B cell (primary cell): ENCODE measurements around the gene IL3RA. TPM values are rescaled to one million over a fixed set of nuclear protein-coding genes. Genes with fewer than 3 reads are reported as not detected.

Experiments used
- ATAC-seq: fragments of 200-7000 bp; cut with Tn5 transposase; one replicate; pipeline ENCODE4 v1.10.0; 2021; ENCODE audit warnings: low read depth, mild to moderate bottlenecking, moderate number of reproducible peaks, moderate library complexity
- CTCF ChIA-PET: fragments of 350-600 bp; sonication (Branson Sonifier 250); formaldehyde crosslinking; loops from one replicate; lab custom pipeline; 2021; ENCODE audit warnings: antibody characterized with exemption, inconsistent platforms; lab: Charles Lee
- POLR2A ChIA-PET: fragments of 350-600 bp; sonication (Branson Sonifier 250); formaldehyde crosslinking; loops from one replicate; lab custom pipeline; 2021; ENCODE audit warnings: antibody characterized with exemption; lab: Charles Lee
- DNase-seq: peaks from one replicate; pipeline ENCODE4 v3.0.0; 2013
- H2AFZ ChIP-seq: 2 replicates; pipeline ENCODE4 v1.6.1; 2012; ENCODE audit warnings: mild to moderate bottlenecking, low read depth, low read length; ENCODE audit not compliant: insufficient read depth, poor library complexity, severe bottlenecking
- H3K27ac ChIP-seq, 2 donors: 1 replicate in 1 of 2; 2 replicates in 1 of 2; pipeline ENCODE4 v1.5.1; 2012 to 2013; ENCODE audit warnings: low read length in 2 of 2, mild to moderate bottlenecking in 2 of 2, moderate library complexity in 1 of 2
- H3K27me3 ChIP-seq, 4 experiments: fragments of 200-600 bp in 1 of 4; sonication (generic) in 1 of 4; replicated peaks in 1 of 4; 1 replicate in 2 of 4; 2 replicates in 2 of 4; pipeline versions ENCODE4 v1.6.1 to v1.7.0; 2013 to 2016; ENCODE audit warnings: low read length in 3 of 4, mild to moderate bottlenecking in 2 of 4, mixed read lengths in 1 of 4, moderate library complexity in 1 of 4; ENCODE audit not compliant: insufficient read depth in 4 of 4, control insufficient read depth in 3 of 4; ENCODE audit errors: control extremely low read depth in 1 of 4
- H3K36me3 ChIP-seq, 2 experiments: replicated peaks in 1 of 2; 1 replicate in 1 of 2; 2 replicates in 1 of 2; pipeline versions ENCODE4 v1.6.1 to v1.7.1; 2013; ENCODE audit warnings: low read length in 1 of 2; ENCODE audit not compliant: insufficient read depth in 2 of 2, control insufficient read depth in 1 of 2; ENCODE audit errors: control extremely low read depth in 1 of 2, extremely low read depth in 1 of 2
- H3K4me1 ChIP-seq, 2 donors: fragments of 200-600 bp in 1 of 2; sonication (generic) in 1 of 2; 1 replicate in 1 of 2; 2 replicates in 1 of 2; pipeline versions ENCODE4 v1.5.1 to v1.6.1; 2013 to 2017; ENCODE audit warnings: low read length in 2 of 2; ENCODE audit not compliant: control insufficient read depth in 2 of 2, insufficient read depth in 2 of 2
- H3K4me2 ChIP-seq: replicated peaks from 2 replicates; pipeline ENCODE3; 2012; ENCODE audit warnings: mild to moderate bottlenecking, low read depth, low read length; ENCODE audit not compliant: poor library complexity, severe bottlenecking
- H3K4me3 ChIP-seq, 5 experiments: fragments of 200-600 bp in 1 of 5; sonication (generic) in 1 of 5; 1 replicate in 3 of 5; 2 replicates in 2 of 5; pipeline versions ENCODE4 v1.5.1 to v1.7.0; 2011 to 2016; ENCODE audit warnings: low read length in 4 of 5, mild to moderate bottlenecking in 4 of 5, low read depth in 2 of 5, control low read depth in 1 of 5, moderate library complexity in 1 of 5; ENCODE audit not compliant: insufficient read depth in 1 of 5; ENCODE audit errors: control extremely low read depth in 1 of 5, extremely low read depth in 1 of 5
- H3K79me2 ChIP-seq: fragments of 200-600 bp; sonication (generic); one replicate; pipeline ENCODE4 v1.6.0; 2016; ENCODE audit warnings: low read length; ENCODE audit not compliant: control insufficient read depth, insufficient read depth
- H3K9ac ChIP-seq: fragments of 200-600 bp; sonication (generic); 2 replicates; pipeline ENCODE4 v1.6.1; 2017; ENCODE audit warnings: mild to moderate bottlenecking, low read length, moderate library complexity
- H3K9me3 ChIP-seq, 3 donors: one replicate each; pipeline versions ENCODE4 v1.6.1 to v1.7.1; 2013; ENCODE audit warnings: low read length in 2 of 3; ENCODE audit not compliant: control insufficient read depth in 2 of 3, insufficient read depth in 1 of 3; ENCODE audit errors: control extremely low read depth in 1 of 3
- H4K20me1 ChIP-seq: 2 replicates; pipeline ENCODE4 v1.6.0; 2012; ENCODE audit warnings: mild to moderate bottlenecking, low read length; ENCODE audit not compliant: insufficient read depth, control insufficient read depth, poor library complexity, severe bottlenecking
- H3K27ac Mint-ChIP-seq: one replicate; pipeline ENCODE4 v1.8.0; 2021; ENCODE audit warnings: mixed read lengths
- H3K27me3 Mint-ChIP-seq: one replicate; pipeline ENCODE4 v1.8.0; 2021; ENCODE audit warnings: mixed read lengths
- H3K4me1 Mint-ChIP-seq: one replicate; pipeline ENCODE4 v1.8.0; 2021; ENCODE audit warnings: mixed read lengths
- H3K4me3 Mint-ChIP-seq: one replicate; pipeline ENCODE4 v1.8.0; 2021; ENCODE audit warnings: mixed read lengths
- H3K9me3 Mint-ChIP-seq: one replicate; pipeline ENCODE4 v1.8.0; 2022; ENCODE audit warnings: mixed read lengths; ENCODE audit not compliant: insufficient read depth
- EZH2 ChIP-seq: IDR thresholded peaks from 2 replicates; pipeline ENCODE4 v1.6.1; 2012; ENCODE audit warnings: borderline replicate concordance, low read depth, mild to moderate bottlenecking, moderate library complexity, low read length; ENCODE audit not compliant: insufficient read depth, poor library complexity, severe bottlenecking
- WGBS: methylation state at CpG from one replicate; pipeline ENCODE4 v1.1.5; 2013; ENCODE audit warnings: missing lambda C conversion rate; ENCODE audit not compliant: insufficient coverage; 5-methylcytosine and 5-hydroxymethylcytosine counted together
- intact Hi-C: fragments of 100-400 bp; cut with micrococcal nuclease; formaldehyde crosslinking; loops from one replicate; pipeline ENCODE4 v1.10.0; 2022
- polyA plus RNA-seq: library from polyadenylated mRNA; depleted of rRNA; stranded (reverse); fragments of >200 nt; gene quantifications from 2 replicates; pipeline ENCODE4 v1.2.3, GENCODE V29; 2012
- total RNA-seq, 2 donors: library from RNA; stranded (reverse); fragments of 120-200 nt in 1 of 2; gene quantifications; 1 replicate in 1 of 2; 2 replicates in 1 of 2; pipeline versions ENCODE4 v1.2.3 to v1.2.4, GENCODE V29; 2013 to 2022
- TF ChIP-seq, protein P1 (sequence below): fragments of 200-600 bp; IDR thresholded peaks from one replicate; pipeline ENCODE4 v1.8.0; 2022; ENCODE audit warnings: antibody characterized with exemption, mild to moderate bottlenecking

IL3RA gene
- total and polyA plus RNA-seq, 2 donors (not counting 1 experiment from before 2014, with no cell fraction given), result 1.6 to 31.6 TPM

DNA sequence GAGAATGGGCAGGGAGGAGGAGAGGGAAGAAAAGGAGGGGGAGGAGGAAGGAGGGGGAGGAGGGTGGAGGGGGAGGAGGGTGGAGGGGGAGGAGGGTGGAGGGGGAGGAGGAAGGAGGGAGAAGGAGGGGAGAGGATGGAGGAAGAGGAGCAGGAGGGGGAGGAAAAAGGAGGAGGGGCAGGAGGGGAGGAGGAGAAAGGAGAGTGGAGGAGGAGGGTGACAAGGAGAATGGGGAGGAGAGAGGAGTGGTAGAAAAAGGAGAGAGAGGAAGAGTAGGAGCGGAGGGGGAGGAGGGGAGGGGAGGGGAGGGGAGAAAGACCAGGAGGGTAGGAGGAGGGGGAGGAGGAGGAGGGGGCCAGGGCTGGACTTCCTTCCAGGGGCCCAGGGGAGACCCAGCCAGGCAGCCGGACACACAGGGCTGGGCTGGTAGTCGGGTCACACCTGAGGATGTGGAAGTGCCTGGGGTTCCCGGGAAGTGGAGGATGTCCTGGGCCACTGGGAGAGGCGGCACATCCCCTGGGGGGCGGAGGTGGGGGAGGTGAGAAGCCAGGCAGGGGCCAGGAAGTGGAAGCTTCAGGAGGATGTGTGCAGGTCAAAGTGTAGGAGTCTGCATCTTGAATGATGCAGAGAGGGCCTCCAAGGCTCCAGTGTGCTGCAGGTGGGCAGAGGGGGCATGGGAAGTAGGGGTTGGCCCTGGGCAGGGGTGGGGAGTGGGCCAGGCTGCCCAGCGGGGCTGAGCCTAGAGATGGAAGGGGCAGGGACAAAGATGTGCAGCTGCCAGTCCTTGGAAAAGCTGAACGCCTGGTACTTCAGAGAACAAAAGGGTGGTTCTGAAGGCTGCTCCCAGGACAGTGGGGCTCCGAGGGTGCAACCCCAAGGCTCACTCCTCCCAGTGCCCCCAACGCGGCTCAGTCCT, 18.8 kb downstream of the IL3RA start:
- Histone ChIP-seq H3K27ac (no peak overlapping the region), H4K20me1 (no peaks in the 10 kb centered on the region), H3K27me3 (no peaks in the 10 kb centered on the region), H3K79me2 (no peaks in the 10 kb centered on the region), H3K4me1 (no peaks in the 10 kb centered on the region), H3K4me3 (no peak overlapping the region), H2AFZ (no peak overlapping the region), H3K9ac (no peak overlapping the region), H3K36me3 (peaks cover 0 to 7% of the 10 kb centered on the region in 2 experiments), H3K9me3 (peaks cover 0 to 24% (median 0%) of the 10 kb centered on the region in 3 donors), H3K4me2 (no peak overlapping the region)
- TF ChIP-seq EZH2, result no peak
- TF ChIP-seq, protein P1, sequence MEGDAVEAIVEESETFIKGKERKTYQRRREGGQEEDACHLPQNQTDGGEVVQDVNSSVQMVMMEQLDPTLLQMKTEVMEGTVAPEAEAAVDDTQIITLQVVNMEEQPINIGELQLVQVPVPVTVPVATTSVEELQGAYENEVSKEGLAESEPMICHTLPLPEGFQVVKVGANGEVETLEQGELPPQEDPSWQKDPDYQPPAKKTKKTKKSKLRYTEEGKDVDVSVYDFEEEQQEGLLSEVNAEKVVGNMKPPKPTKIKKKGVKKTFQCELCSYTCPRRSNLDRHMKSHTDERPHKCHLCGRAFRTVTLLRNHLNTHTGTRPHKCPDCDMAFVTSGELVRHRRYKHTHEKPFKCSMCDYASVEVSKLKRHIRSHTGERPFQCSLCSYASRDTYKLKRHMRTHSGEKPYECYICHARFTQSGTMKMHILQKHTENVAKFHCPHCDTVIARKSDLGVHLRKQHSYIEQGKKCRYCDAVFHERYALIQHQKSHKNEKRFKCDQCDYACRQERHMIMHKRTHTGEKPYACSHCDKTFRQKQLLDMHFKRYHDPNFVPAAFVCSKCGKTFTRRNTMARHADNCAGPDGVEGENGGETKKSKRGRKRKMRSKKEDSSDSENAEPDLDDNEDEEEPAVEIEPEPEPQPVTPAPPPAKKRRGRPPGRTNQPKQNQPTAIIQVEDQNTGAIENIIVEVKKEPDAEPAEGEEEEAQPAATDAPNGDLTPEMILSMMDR, result no peak
- WGBS, result 48% methylated on average over 7 of the region's 11 CpGs
- intact Hi-C loops, result no loop called here
- H3K4me1 Mint-ChIP-seq, result no peaks in the 10 kb centered on the region
- H3K27ac Mint-ChIP-seq, result no peak overlapping the region
- ChIA-PET POLR2A (no interaction called here), CTCF (no interaction called here)
- no peak for ATAC-seq
- DNase-seq, result no peak
- H3K27me3 Mint-ChIP-seq, result no peaks in the 10 kb centered on the region
- H3K4me3 Mint-ChIP-seq, result no peak overlapping the region
- H3K9me3 Mint-ChIP-seq, result no peaks in the 10 kb centered on the region

DNA sequence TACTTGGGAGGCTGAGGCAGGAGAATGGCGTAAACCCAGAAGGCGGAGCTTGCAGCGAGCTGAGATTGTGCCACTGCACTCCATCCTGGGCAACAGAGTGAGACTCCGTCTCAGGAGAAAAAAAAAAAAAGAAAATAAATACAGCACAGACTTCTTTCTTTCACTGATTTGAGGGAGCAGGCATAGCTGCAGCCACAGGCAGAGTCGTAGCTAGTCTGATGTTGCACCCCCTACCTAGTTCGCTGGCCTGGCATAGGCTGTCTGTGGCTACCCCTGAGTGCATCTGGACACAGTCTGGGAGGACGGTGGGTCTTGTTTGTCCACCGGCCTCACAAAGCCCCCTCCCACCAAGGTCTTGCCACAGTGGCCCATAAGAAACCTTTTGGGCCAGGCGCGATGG, 21.4 kb downstream of the IL3RA start:
- TF ChIP-seq, protein P1, result no peak
- no peak for TF ChIP-seq EZH2
- H3K27ac Mint-ChIP-seq, result no peak overlapping the region
- H3K9me3 Mint-ChIP-seq, result no peaks in the 10 kb centered on the region
- Histone ChIP-seq H4K20me1 (no peaks in the 10 kb centered on the region), H3K27ac (no peak overlapping the region), H3K4me1 (no peaks in the 10 kb centered on the region), H3K79me2 (no peaks in the 10 kb centered on the region), H3K36me3 (peaks cover 0 to 9% of the 10 kb centered on the region in 2 experiments), H3K4me3 (no peak overlapping the region), H2AFZ (no peak overlapping the region), H3K9ac (no peak overlapping the region), H3K4me2 (no peak overlapping the region), H3K9me3 (peaks cover 0 to 16% (median 0%) of the 10 kb centered on the region in 3 donors), H3K27me3 (no peaks in the 10 kb centered on the region)
- ChIA-PET POLR2A (no interaction called here), CTCF (no interaction called here)
- WGBS, result 97% methylated on average over 5 of the region's 10 CpGs
- DNase-seq, result no peak
- no peak overlapping the region for H3K4me3 Mint-ChIP-seq
- intact Hi-C loops, result no loop called here
- ATAC-seq, result no peak
- no peaks in the 10 kb centered on the region for H3K27me3 Mint-ChIP-seq
- H3K4me1 Mint-ChIP-seq, result no peaks in the 10 kb centered on the region
